Panc1 (cell line): ENCODE data around the gene CDH8. TPM values are rescaled to one million over a fixed set of nuclear protein-coding genes. Genes with fewer than 3 reads are reported as not detected.
"Not testable (repeated sequence)": the region's sequence is repeated elsewhere in the genome, so short reads cannot be mapped to it uniquely, and the experiment has no call there.

Experiments used
- ATAC-seq: fragments of 200-7000 bp; cut with Tn5 transposase; 2 replicates; pipeline ENCODE4 v1.9.1; 2020; ENCODE audit warnings: mild to moderate bottlenecking, moderate library complexity
- BruUV-seq: library from RNA; stranded (reverse); fragments of 400-500 nt; replicated peaks from 2 replicates; lab custom pipeline; 2021; lab: Mats Ljungman, UMichigan
- CTCF ChIA-PET: fragments of 300-600 bp; sonication (Branson Sonifier 250); formaldehyde crosslinking; loops from one replicate; lab custom pipeline; 2022; ENCODE audit warnings: antibody characterized with exemption; lab: Charles Lee
- POLR2A ChIA-PET: fragments of 300-600 bp; sonication (Branson Sonifier 250); formaldehyde crosslinking; loops from one replicate; lab custom pipeline; 2022; ENCODE audit warnings: antibody characterized with exemption; lab: Charles Lee
- DNase-seq: peaks from one replicate; pipeline ENCODE4 v3.0.0-alpha.2; 2010; ENCODE audit warnings: low read depth, low spot score
- H3K27ac ChIP-seq: 2 replicates; pipeline ENCODE4 v1.5.1; 2011; ENCODE audit warnings: mild to moderate bottlenecking, low read length, inconsistent platforms
- H3K27me3 ChIP-seq: fragments of 200-500 bp; sonication (Bioruptor generic); 2 replicates; pipeline ENCODE4 v1.6.0; 2014; ENCODE audit warnings: low read length, inconsistent platforms; ENCODE audit not compliant: control insufficient read depth, insufficient read depth
- H3K36me3 ChIP-seq: fragments of 200-500 bp; sonication (Bioruptor generic); 2 replicates; pipeline ENCODE4 v1.5.1; 2014; ENCODE audit warnings: inconsistent platforms, mild to moderate bottlenecking, low read length, moderate library complexity; ENCODE audit not compliant: control insufficient read depth, insufficient read depth
- H3K4me1 ChIP-seq: 2 replicates; pipeline ENCODE4 v1.5.1; 2011; ENCODE audit warnings: inconsistent platforms, mild to moderate bottlenecking, low read length, moderate library complexity; ENCODE audit not compliant: control insufficient read depth, insufficient read depth
- H3K4me3 ChIP-seq, 2 experiments: 2 replicates each; pipeline ENCODE4 v1.5.1; 2011 to 2012; ENCODE audit warnings: low read depth in 2 of 2, low read length in 2 of 2, mild to moderate bottlenecking in 2 of 2, inconsistent platforms in 1 of 2, moderate library complexity in 1 of 2
- H3K9me3 ChIP-seq: fragments of 200-500 bp; sonication (Bioruptor generic); 2 replicates; pipeline ENCODE4 v1.5.1; 2014; ENCODE audit warnings: low read depth, mild to moderate bottlenecking, inconsistent platforms, low read length, moderate library complexity; ENCODE audit not compliant: control insufficient read depth, insufficient read depth
- CTCF ChIP-seq: fragments of 450-650 bp; IDR thresholded peaks from 2 replicates; pipeline ENCODE4 v1.5.1; 2017; ENCODE audit warnings: mild to moderate bottlenecking
- POLR2AphosphoS5 ChIP-seq: IDR thresholded peaks from 2 replicates; pipeline ENCODE4 v1.6.1; 2012; ENCODE audit warnings: mild to moderate bottlenecking, low read depth, low read length, moderate library complexity
- REST ChIP-seq, 2 experiments: IDR thresholded peaks; 2 replicates each; pipeline ENCODE4 v1.6.1; 2011 to 2012; ENCODE audit warnings: low read depth in 2 of 2, control low read depth in 1 of 2, low read length in 1 of 2, mild to moderate bottlenecking in 1 of 2, moderate library complexity in 1 of 2; ENCODE audit not compliant: insufficient read depth in 1 of 2
- SIN3A ChIP-seq: IDR thresholded peaks from 2 replicates; pipeline ENCODE4 v1.6.1; 2012; ENCODE audit warnings: low read depth, mild to moderate bottlenecking, low read length, moderate library complexity, borderline replicate concordance; ENCODE audit not compliant: insufficient read depth
- TCF7L2 ChIP-seq: IDR thresholded peaks from 2 replicates; pipeline ENCODE4 v1.6.1; 2011; ENCODE audit warnings: mild to moderate bottlenecking, low read depth, low read length, inconsistent platforms
- in situ Hi-C: cut with HindIII; loops from 2 replicates; pipeline ENCODE4 v1.10.0; 2016; ENCODE audit warnings: low sequenced_read_pairs, low pct_unique_long_range_greater_than_20kb
- intact Hi-C: fragments of 100-400 bp; cut with micrococcal nuclease; formaldehyde crosslinking; loops from one replicate; pipeline ENCODE4 v1.10.0; 2022; ENCODE audit not compliant: unreplicated experiment
- total RNA-seq: library from RNA; stranded (reverse); gene quantifications from one replicate; pipeline ENCODE4 v1.2.1, GENCODE V29; 2021; ENCODE audit not compliant: unreplicated experiment

Gene CDH8
- total RNA-seq, 1 experiment from 2014 or later = 0.21 TPM

GRCh38 chr16:61917865-61918826 is 118.1 kb downstream of the CDH8 start:
- POLR2A ChIA-PET, ATAC-seq, in situ Hi-C loops, CTCF ChIA-PET, H3K27me3 ChIP-seq, H3K4me3 ChIP-seq, DNase-seq, H3K27ac ChIP-seq, H3K9me3 ChIP-seq, H3K4me1 ChIP-seq, H3K36me3 ChIP-seq, BruUV-seq, intact Hi-C loops: not testable (repeated sequence)

- no TSS peak for BruUV-seq
- H3K27me3 ChIP-seq = no peaks in the 10 kb centered on the region
These were observed 120.7 kb downstream of the CDH8 start for GRCh38 chr16:61915569-61915968.

More at GRCh38 chr16:61915569-61915968, 120.7 kb downstream of the CDH8 start:
- H3K4me1 ChIP-seq = no peaks in the 10 kb centered on the region
- POLR2A ChIA-PET = no interaction called here
- H3K4me3 ChIP-seq = no peak overlapping the region
- H3K36me3 ChIP-seq = no peaks in the 10 kb centered on the region
- no peak for ATAC-seq
- no peak overlapping the region for H3K27ac ChIP-seq
- no peak for TF ChIP-seq CTCF
- no peak for TF ChIP-seq TCF7L2
- no peak for TF ChIP-seq REST (IDR thresholded peaks at IDR 0.05; ENCODE audit: insufficient read depth in 1 of 2, low read depth in 2 of 2, low read length in 1 of 2)
- TF ChIP-seq SIN3A = no peak
- no peak for TF ChIP-seq POLR2AphosphoS5
- CTCF ChIA-PET = no interaction called here
- H3K9me3 ChIP-seq = no peaks in the 10 kb centered on the region
- no peak for DNase-seq
- in situ Hi-C loops = no loop called here
- intact Hi-C loops = no loop called here
